Liver (tissue), 9 donors: ENCODE results near the gene ARL1. TPM values are rescaled to one million over a fixed set of nuclear protein-coding genes. Genes with fewer than 3 reads are reported as not detected.

Experiments used
- DNase-seq: peaks from one replicate; pipeline ENCODE4 v3.0.0-alpha.2; 2017; ENCODE audit warnings: low spot score
- H3K27ac ChIP-seq, 2 donors: one replicate each; pipeline ENCODE4 v1.7.0; 2013; ENCODE audit warnings: inconsistent platforms in 2 of 2, low read length in 2 of 2, control low read depth in 1 of 2, low read depth in 1 of 2, mild to moderate bottlenecking in 1 of 2
- H3K27me3 ChIP-seq, 4 donors: one replicate each; pipeline versions ENCODE4 v1.6.1 to v1.7.0; 2013; ENCODE audit warnings: low read length in 3 of 4, inconsistent platforms in 1 of 4, mild to moderate bottlenecking in 1 of 4, moderate library complexity in 1 of 4; ENCODE audit not compliant: control insufficient read depth in 4 of 4, insufficient read depth in 4 of 4
- H3K36me3 ChIP-seq, 4 donors: one replicate each; pipeline versions ENCODE4 v1.6.1 to v1.7.0; 2013; ENCODE audit warnings: low read length in 3 of 4, mild to moderate bottlenecking in 3 of 4, low read depth in 1 of 4, moderate library complexity in 1 of 4; ENCODE audit not compliant: control insufficient read depth in 4 of 4, insufficient read depth in 3 of 4
- H3K4me1 ChIP-seq, 4 donors: one replicate each; pipeline versions ENCODE4 v1.6.1 to v1.7.0; 2013; ENCODE audit warnings: low read length in 3 of 4, mild to moderate bottlenecking in 3 of 4, moderate library complexity in 1 of 4; ENCODE audit not compliant: control insufficient read depth in 4 of 4, insufficient read depth in 4 of 4
- H3K4me3 ChIP-seq, 3 donors: one replicate each; pipeline versions ENCODE4 v1.6.1 to v1.7.0; 2013; ENCODE audit warnings: low read length in 3 of 3, control low read depth in 1 of 3, low read depth in 1 of 3, mild to moderate bottlenecking in 1 of 3
- H3K9ac ChIP-seq, 2 donors: one replicate each; pipeline ENCODE4 v1.7.0; 2013; ENCODE audit warnings: low read length in 2 of 2, mild to moderate bottlenecking in 2 of 2, moderate library complexity in 2 of 2, control low read depth in 1 of 2, low read depth in 1 of 2
- H3K9me3 ChIP-seq, 4 donors: one replicate each; pipeline versions ENCODE4 v1.6.1 to v1.7.0; 2013; ENCODE audit warnings: low read length in 3 of 4; ENCODE audit not compliant: control insufficient read depth in 4 of 4
- ATF3 ChIP-seq: IDR thresholded peaks from 2 replicates; pipeline ENCODE4 v1.6.1; 2016; ENCODE audit warnings: antibody characterized with exemption
- CTCF ChIP-seq: fragments of 150-350 bp; IDR thresholded peaks from 2 replicates; pipeline ENCODE4 v1.5.1; 2017; ENCODE audit warnings: improper control_type of control experiment, low read depth, low read length; ENCODE audit not compliant: missing input control
- EGR1 ChIP-seq, 2 donors: IDR thresholded peaks; 2 replicates each; pipeline ENCODE4 v1.6.1; 2016 to 2018; ENCODE audit warnings: antibody characterized with exemption in 2 of 2, low read depth in 2 of 2
- FOXA1 ChIP-seq: IDR thresholded peaks from 2 replicates; pipeline ENCODE4 v1.6.1; 2016; ENCODE audit warnings: antibody characterized with exemption
- FOXA2 ChIP-seq: IDR thresholded peaks from 2 replicates; pipeline ENCODE4 v1.6.1; 2016; ENCODE audit warnings: antibody characterized with exemption
- GABPA ChIP-seq, 2 donors: IDR thresholded peaks in 1 of 2; conservative IDR thresholded peaks in 1 of 2; 2 replicates each; pipeline ENCODE4 v1.6.1; 2016; ENCODE audit warnings: antibody characterized with exemption in 2 of 2, mild to moderate bottlenecking in 1 of 2, moderate library complexity in 1 of 2
- HNF4A ChIP-seq, 2 donors: conservative IDR thresholded peaks; 2 replicates each; pipeline ENCODE4 v1.6.1; 2016; ENCODE audit warnings: antibody characterized with exemption in 2 of 2, mild to moderate bottlenecking in 2 of 2
- HNF4G ChIP-seq: IDR thresholded peaks from 2 replicates; pipeline ENCODE4 v1.6.1; 2016; ENCODE audit warnings: antibody characterized with exemption
- JUND ChIP-seq, 2 donors: IDR thresholded peaks; 2 replicates each; pipeline ENCODE4 v1.6.1; 2016; ENCODE audit warnings: antibody characterized with exemption in 2 of 2
- MAX ChIP-seq: IDR thresholded peaks from 2 replicates; pipeline ENCODE4 v1.6.1; 2016; ENCODE audit warnings: antibody characterized with exemption
- NR2F2 ChIP-seq: IDR thresholded peaks from 2 replicates; pipeline ENCODE4 v1.6.1; 2016; ENCODE audit warnings: antibody characterized with exemption
- RAD21 ChIP-seq, 2 donors: IDR thresholded peaks; 2 replicates each; pipeline ENCODE4 v1.6.1; 2016; ENCODE audit warnings: antibody characterized with exemption in 2 of 2, mild to moderate bottlenecking in 2 of 2
- REST ChIP-seq: IDR thresholded peaks from 2 replicates; pipeline ENCODE4 v1.6.1; 2016; ENCODE audit warnings: antibody characterized with exemption, mild to moderate bottlenecking
- RXRA ChIP-seq, 2 donors: IDR thresholded peaks; 2 replicates each; pipeline ENCODE4 v1.6.1; 2017 to 2018; ENCODE audit warnings: antibody characterized with exemption in 2 of 2, mild to moderate bottlenecking in 1 of 2
- SP1 ChIP-seq: IDR thresholded peaks from 2 replicates; pipeline ENCODE4 v1.6.1; 2018; ENCODE audit warnings: antibody characterized with exemption, mild to moderate bottlenecking
- TAF1 ChIP-seq: conservative IDR thresholded peaks from 2 replicates; pipeline ENCODE4 v1.6.1; 2016; ENCODE audit warnings: antibody characterized with exemption, mild to moderate bottlenecking
- YY1 ChIP-seq: IDR thresholded peaks from 2 replicates; pipeline ENCODE4 v1.6.1; 2016; ENCODE audit warnings: antibody characterized with exemption, mild to moderate bottlenecking
- ZBTB33 ChIP-seq: IDR thresholded peaks from 2 replicates; pipeline ENCODE4 v1.6.1; 2016; ENCODE audit warnings: antibody characterized with exemption
- WGBS: extraction: QIAGEN DNeasy Blood & Tissue Kit; methylation state at CpG from one replicate; pipeline ENCODE4 v1.1.7; 2013; 5-methylcytosine and 5-hydroxymethylcytosine counted together
- polyA plus RNA-seq, 2 donors: library from polyadenylated mRNA; stranded (reverse) in 1 of 2; unstranded in 1 of 2; fragments of 200-250 nt in 1 of 2; fragments of >200 nt in 1 of 2; fragmentation: Nextera tagmentation in 1 of 2; extraction: Ambion mirVana in 1 of 2; gene quantifications; one replicate each; pipeline versions ENCODE4 v1.2.1 to v1.2.3, GENCODE V29; 2013 to 2015
- total RNA-seq, 2 donors: library from RNA; depleted of rRNA; stranded (reverse); fragments of >200 nt; gene quantifications; one replicate each; pipeline ENCODE4 v1.2.3, GENCODE V29; 2014
- donor health status: healthy.
- donor health status: healthy.
- donor health status: healthy.
- donor health status: healthy.
- donor health status: healthy.

ARL1 gene
- total and polyA plus RNA-seq, 4 donors = 29.2 to 44.8 (median 36.8) TPM

- Histone ChIP-seq H3K9ac (no peak overlapping the region), H3K27ac (no peak overlapping the region), H3K27me3 (no peaks in the 10 kb centered on the region), H3K36me3 (peaks cover 1 to 49% (median 16%) of the 10 kb centered on the region in 4 donors), H3K4me1 (no peaks in the 10 kb centered on the region), H3K4me3 (no peak overlapping the region), H3K9me3 (no peaks in the 10 kb centered on the region)
- 92% methylated on average over 5 of the region's 5 CpGs for WGBS
- no peak for TF ChIP-seq YY1
- TF ChIP-seq CTCF = no peak
- no peak for TF ChIP-seq HNF4G
- no peak for TF ChIP-seq EGR1 (IDR thresholded peaks at IDR 0.05; ENCODE audit: low read depth in 2 of 2)
- TF ChIP-seq GABPA (IDR thresholded peaks at IDR 0.05 in 1 of 2, conservative IDR thresholded peaks at IDR 0.05 in 1 of 2) = no peak
- TF ChIP-seq REST = no peak
- no peak for TF ChIP-seq FOXA1
- TF ChIP-seq NR2F2 = no peak
- no peak for TF ChIP-seq SP1
- no peak for TF ChIP-seq ATF3
- TF ChIP-seq JUND (IDR thresholded peaks at IDR 0.05) = no peak
- no peak for TF ChIP-seq FOXA2
- no peak for TF ChIP-seq ZBTB33
- TF ChIP-seq RAD21 (IDR thresholded peaks at IDR 0.05) = no peak
- no peak for TF ChIP-seq MAX
- no peak for TF ChIP-seq RXRA (IDR thresholded peaks at IDR 0.05)
- TF ChIP-seq TAF1 = no peak
- no peak for TF ChIP-seq HNF4A (conservative IDR thresholded peaks at IDR 0.05)
- DNase-seq = no peak
These were observed 50.8 kb downstream of the ARL1 start for GRCh38 chr12:101356794-101357193.
